GM12801 (cell line): Measurements from ENCODE around the gene DMBT1.

ENCODE experiments used
- TF ChIP-seq, protein P1 (sequence below): IDR thresholded peaks from one replicate; pipeline ENCODE4 v1.5.1; 2011; ENCODE audit warnings: control low read depth; ENCODE audit not compliant: insufficient read length; ENCODE audit errors: extremely low read depth

Gene DMBT1

GRCh38 chr10:122549636-122550035 lies 10.9 kb upstream of the DMBT1 start:
- TF ChIP-seq, protein P1, sequence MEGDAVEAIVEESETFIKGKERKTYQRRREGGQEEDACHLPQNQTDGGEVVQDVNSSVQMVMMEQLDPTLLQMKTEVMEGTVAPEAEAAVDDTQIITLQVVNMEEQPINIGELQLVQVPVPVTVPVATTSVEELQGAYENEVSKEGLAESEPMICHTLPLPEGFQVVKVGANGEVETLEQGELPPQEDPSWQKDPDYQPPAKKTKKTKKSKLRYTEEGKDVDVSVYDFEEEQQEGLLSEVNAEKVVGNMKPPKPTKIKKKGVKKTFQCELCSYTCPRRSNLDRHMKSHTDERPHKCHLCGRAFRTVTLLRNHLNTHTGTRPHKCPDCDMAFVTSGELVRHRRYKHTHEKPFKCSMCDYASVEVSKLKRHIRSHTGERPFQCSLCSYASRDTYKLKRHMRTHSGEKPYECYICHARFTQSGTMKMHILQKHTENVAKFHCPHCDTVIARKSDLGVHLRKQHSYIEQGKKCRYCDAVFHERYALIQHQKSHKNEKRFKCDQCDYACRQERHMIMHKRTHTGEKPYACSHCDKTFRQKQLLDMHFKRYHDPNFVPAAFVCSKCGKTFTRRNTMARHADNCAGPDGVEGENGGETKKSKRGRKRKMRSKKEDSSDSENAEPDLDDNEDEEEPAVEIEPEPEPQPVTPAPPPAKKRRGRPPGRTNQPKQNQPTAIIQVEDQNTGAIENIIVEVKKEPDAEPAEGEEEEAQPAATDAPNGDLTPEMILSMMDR: no peak

DNA sequence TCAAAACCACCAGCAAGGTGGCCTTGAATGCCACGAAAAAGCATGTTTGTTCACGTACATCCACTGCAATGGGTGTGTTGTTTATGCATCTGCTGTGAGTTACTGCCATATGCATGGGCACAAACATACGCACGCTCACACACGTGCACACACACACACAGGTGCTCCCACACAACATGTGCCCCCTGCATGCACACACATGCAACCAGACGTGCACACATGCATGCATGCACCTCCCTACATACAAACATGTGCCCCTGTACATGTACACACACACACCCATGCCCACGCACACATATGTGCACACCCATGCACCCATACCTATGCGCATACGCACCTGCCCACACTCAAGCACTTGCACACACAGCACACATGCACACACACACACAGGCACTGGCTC lies 10.1 kb upstream of the DMBT1 start:
- TF ChIP-seq, protein P1: no peak

GRCh38 chr10:122550983-122551382 lies 9.6 kb upstream of the DMBT1 start:
- TF ChIP-seq, protein P1: no peak

- TF ChIP-seq, protein P1: no peak
Measured at GRCh38 chr10:122551450-122551849, 9.1 kb upstream of the DMBT1 start.

GRCh38 chr10:122553341-122553740 lies 7.2 kb upstream of the DMBT1 start:
- TF ChIP-seq, protein P1: no peak

DNA sequence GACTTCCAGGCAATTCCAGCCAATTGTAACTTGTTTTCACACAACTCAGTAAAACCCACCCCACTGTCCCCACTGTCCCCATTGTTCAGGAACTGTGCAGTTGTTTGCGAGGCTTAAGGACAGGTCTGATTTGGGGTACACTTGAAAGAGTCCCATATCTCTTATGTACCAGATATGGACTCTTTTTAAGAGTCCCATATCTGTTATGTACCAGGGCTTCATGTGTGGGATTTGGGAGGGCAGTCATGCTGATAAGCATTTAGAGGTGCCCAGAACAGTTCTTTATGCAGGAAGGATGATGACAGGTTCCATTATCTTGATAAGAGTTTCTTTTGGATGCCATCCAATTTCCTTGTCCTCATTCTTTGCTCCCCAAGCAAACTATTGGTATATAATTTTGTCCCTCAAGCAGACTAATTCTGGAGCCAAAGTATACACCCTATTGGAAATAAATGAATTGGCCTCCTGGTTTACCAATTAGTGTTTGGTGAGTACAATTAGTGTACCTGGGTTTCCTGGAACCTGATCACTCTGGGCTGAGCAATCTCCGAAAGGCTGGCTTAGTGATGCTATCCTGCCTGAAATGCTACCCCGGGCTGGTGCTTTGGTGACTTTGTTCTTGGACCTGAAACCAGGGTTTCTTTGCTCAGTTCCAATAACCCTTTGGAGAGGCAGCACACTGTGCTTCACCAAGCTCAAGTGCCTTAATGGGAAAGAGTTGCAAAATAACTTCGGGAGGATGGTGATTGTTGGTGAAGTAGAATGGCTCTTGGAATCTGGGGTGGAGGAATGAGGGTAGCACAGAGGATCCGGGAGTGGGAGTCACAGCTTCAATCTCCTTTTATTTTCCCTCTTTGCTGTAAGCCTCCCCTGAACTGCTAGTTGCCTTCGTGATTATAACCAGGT lies 6.2 kb upstream of the DMBT1 start:
- TF ChIP-seq, protein P1: no peak

GRCh38 chr10:122555442-122555841 lies 5.1 kb upstream of the DMBT1 start:
- TF ChIP-seq, protein P1: no peak
